HepG2 (cell line): Measurements from ENCODE around the gene PRIMA1.

Source experiments
- JUN ChIP-seq: sonication (generic); formaldehyde crosslinking; IDR thresholded peaks from 2 replicates; pipeline ENCODE4 v1.4.0; 2020; ENCODE audit warnings: mild to moderate bottlenecking, missing genetic modification reagents
- TF ChIP-seq, protein P1 (sequence below): sonication (generic); formaldehyde crosslinking; IDR thresholded peaks from 2 replicates; pipeline ENCODE4 v1.5.0; 2020; ENCODE audit warnings: mild to moderate bottlenecking, missing genetic modification reagents, moderate library complexity
- TF ChIP-seq, protein P2 (sequence below): sonication (generic); formaldehyde crosslinking; conservative IDR thresholded peaks from 2 replicates; pipeline ENCODE4 v1.4.0; 2020; ENCODE audit warnings: mild to moderate bottlenecking, missing genetic modification reagents, moderate library complexity

DNA sequence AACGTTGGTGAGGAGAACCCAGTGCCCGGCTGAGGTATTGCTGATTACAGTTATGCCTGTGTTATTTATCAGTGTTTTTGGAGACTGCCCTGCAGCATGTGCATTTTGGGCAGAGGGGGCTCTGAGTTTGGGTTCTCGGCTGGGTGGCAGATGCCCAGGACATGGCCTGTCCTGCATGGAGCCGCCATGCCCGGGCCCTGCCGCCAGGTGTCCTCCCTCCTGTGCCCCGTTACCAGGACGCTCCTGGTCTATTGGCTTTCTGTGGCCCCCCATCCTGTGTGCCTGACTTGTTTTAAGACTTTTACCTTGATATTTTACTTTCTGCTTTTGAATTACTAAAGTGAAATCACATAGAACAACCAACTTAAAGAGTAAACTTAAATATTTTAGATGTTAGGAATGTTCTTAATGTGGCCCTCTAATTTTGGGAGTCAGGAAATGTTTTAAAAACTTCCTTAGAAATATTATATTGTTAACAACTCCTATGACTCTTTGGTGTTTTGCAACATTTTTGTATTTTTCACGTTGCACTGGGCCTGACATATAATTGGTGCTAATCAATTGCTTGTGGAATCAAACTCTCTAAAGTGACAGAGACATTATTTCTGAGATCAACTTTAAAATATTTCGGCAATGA is 51.8 kb downstream of the PRIMA1 start:
- TF ChIP-seq, protein P1, sequence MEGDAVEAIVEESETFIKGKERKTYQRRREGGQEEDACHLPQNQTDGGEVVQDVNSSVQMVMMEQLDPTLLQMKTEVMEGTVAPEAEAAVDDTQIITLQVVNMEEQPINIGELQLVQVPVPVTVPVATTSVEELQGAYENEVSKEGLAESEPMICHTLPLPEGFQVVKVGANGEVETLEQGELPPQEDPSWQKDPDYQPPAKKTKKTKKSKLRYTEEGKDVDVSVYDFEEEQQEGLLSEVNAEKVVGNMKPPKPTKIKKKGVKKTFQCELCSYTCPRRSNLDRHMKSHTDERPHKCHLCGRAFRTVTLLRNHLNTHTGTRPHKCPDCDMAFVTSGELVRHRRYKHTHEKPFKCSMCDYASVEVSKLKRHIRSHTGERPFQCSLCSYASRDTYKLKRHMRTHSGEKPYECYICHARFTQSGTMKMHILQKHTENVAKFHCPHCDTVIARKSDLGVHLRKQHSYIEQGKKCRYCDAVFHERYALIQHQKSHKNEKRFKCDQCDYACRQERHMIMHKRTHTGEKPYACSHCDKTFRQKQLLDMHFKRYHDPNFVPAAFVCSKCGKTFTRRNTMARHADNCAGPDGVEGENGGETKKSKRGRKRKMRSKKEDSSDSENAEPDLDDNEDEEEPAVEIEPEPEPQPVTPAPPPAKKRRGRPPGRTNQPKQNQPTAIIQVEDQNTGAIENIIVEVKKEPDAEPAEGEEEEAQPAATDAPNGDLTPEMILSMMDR (CRISPR knock-in tag): peak; percentile 73
- TF ChIP-seq JUN: no peak
- TF ChIP-seq, protein P2, sequence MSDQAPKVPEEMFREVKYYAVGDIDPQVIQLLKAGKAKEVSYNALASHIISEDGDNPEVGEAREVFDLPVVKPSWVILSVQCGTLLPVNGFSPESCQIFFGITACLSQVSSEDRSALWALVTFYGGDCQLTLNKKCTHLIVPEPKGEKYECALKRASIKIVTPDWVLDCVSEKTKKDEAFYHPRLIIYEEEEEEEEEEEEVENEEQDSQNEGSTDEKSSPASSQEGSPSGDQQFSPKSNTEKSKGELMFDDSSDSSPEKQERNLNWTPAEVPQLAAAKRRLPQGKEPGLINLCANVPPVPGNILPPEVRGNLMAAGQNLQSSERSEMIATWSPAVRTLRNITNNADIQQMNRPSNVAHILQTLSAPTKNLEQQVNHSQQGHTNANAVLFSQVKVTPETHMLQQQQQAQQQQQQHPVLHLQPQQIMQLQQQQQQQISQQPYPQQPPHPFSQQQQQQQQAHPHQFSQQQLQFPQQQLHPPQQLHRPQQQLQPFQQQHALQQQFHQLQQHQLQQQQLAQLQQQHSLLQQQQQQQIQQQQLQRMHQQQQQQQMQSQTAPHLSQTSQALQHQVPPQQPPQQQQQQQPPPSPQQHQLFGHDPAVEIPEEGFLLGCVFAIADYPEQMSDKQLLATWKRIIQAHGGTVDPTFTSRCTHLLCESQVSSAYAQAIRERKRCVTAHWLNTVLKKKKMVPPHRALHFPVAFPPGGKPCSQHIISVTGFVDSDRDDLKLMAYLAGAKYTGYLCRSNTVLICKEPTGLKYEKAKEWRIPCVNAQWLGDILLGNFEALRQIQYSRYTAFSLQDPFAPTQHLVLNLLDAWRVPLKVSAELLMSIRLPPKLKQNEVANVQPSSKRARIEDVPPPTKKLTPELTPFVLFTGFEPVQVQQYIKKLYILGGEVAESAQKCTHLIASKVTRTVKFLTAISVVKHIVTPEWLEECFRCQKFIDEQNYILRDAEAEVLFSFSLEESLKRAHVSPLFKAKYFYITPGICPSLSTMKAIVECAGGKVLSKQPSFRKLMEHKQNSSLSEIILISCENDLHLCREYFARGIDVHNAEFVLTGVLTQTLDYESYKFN (CRISPR knock-in tag): no peak
